IMR-90 (cell line): ENCODE data around the gene NUP210. TPM values are rescaled to one million over a fixed set of nuclear protein-coding genes. Genes with fewer than 3 reads are reported as not detected.

ENCODE experiments used
- ATAC-seq: fragments of 200-7000 bp; cut with Tn5 transposase; 2 replicates; pipeline ENCODE4 v1.9.1; 2020; ENCODE audit warnings: low read depth, mild to moderate bottlenecking, moderate library complexity
- BruUV-seq: library from RNA; stranded (reverse); fragments of 400-500 nt; replicated peaks from 2 replicates; lab custom pipeline; 2021; lab: Mats Ljungman, UMichigan
- CTCF ChIA-PET: fragments of 300-600 bp; formaldehyde crosslinking; extraction: SDS; loops from one replicate; lab custom pipeline; 2021; ENCODE audit warnings: antibody characterized with exemption; lab: Yijun Ruan, JAX
- POLR2A ChIA-PET: fragments of 300-600 bp; sonication (Branson Sonifier 250); formaldehyde crosslinking; loops from one replicate; lab custom pipeline; 2022; ENCODE audit warnings: antibody characterized with exemption; ENCODE audit not compliant: unreplicated experiment; lab: Charles Lee
- DNase-seq: peaks from one replicate; pipeline ENCODE4 v3.0.0; 2013
- H2AFZ ChIP-seq: replicated peaks from 2 replicates; pipeline ENCODE3; 2013; ENCODE audit warnings: low read length, mild to moderate bottlenecking; ENCODE audit not compliant: poor library complexity
- H2AK5ac ChIP-seq: 2 replicates; pipeline ENCODE4 v1.6.1; 2013; ENCODE audit warnings: low read depth, low read length, inconsistent platforms
- H2AK9ac ChIP-seq: replicated peaks from 2 replicates; pipeline ENCODE3; 2013; ENCODE audit warnings: mild to moderate bottlenecking, low read depth, low read length, moderate library complexity; ENCODE audit not compliant: poor library complexity
- H2BK120ac ChIP-seq: 2 replicates; pipeline ENCODE4 v1.6.1; 2013; ENCODE audit warnings: low read depth, low read length, inconsistent platforms
- H2BK15ac ChIP-seq: 3 replicates; pipeline ENCODE4 v1.6.1; 2013; ENCODE audit warnings: low read depth, low read length, inconsistent platforms
- H2BK20ac ChIP-seq: 2 replicates; pipeline ENCODE4 v1.6.1; 2013; ENCODE audit warnings: low read depth, mild to moderate bottlenecking, inconsistent platforms, low read length, moderate library complexity
- H2BK5ac ChIP-seq: 2 replicates; pipeline ENCODE4 v1.6.1; 2013; ENCODE audit warnings: mild to moderate bottlenecking, low read depth, low read length, inconsistent platforms; ENCODE audit not compliant: poor library complexity, severe bottlenecking
- H3K14ac ChIP-seq: replicated peaks from 2 replicates; pipeline ENCODE4 v1.6.1; 2013; ENCODE audit warnings: low read depth, low read length, inconsistent platforms
- H3K18ac ChIP-seq: 2 replicates; pipeline ENCODE4 v1.6.1; 2013; ENCODE audit warnings: low read depth, low read length, control low read depth
- H3K23ac ChIP-seq: 2 replicates; pipeline ENCODE4 v1.6.1; 2013; ENCODE audit warnings: low read depth, low read length, inconsistent platforms
- H3K27ac ChIP-seq: 2 replicates; pipeline ENCODE4 v1.5.1; 2013; ENCODE audit warnings: mild to moderate bottlenecking, control low read depth, low read length; ENCODE audit not compliant: insufficient read depth
- H3K27me3 ChIP-seq: 2 replicates; pipeline ENCODE4 v1.6.1; 2013; ENCODE audit warnings: low read length; ENCODE audit not compliant: control insufficient read depth, insufficient read depth
- H3K36me3 ChIP-seq: 2 replicates; pipeline ENCODE4 v1.6.1; 2013; ENCODE audit warnings: low read length, mixed read lengths; ENCODE audit not compliant: control insufficient read depth, insufficient read depth
- H3K4ac ChIP-seq: 2 replicates; pipeline ENCODE4 v1.6.1; 2013; ENCODE audit warnings: low read depth, low read length, inconsistent platforms
- H3K4me1 ChIP-seq: 2 replicates; pipeline ENCODE4 v1.6.1; 2013; ENCODE audit warnings: low read length, mixed read lengths; ENCODE audit not compliant: control insufficient read depth, insufficient read depth
- H3K4me2 ChIP-seq: 2 replicates; pipeline ENCODE4 v1.6.1; 2013; ENCODE audit warnings: low read depth, mild to moderate bottlenecking, control low read depth, low read length, moderate library complexity
- H3K4me3 ChIP-seq: 2 replicates; pipeline ENCODE4 v1.5.1; 2013; ENCODE audit warnings: low read depth, mild to moderate bottlenecking, control low read depth, low read length, moderate library complexity; ENCODE audit not compliant: insufficient read depth
- H3K56ac ChIP-seq: 2 replicates; pipeline ENCODE4 v1.6.1; 2013; ENCODE audit warnings: low read length, inconsistent platforms; ENCODE audit not compliant: insufficient read depth; ENCODE audit errors: extremely low read depth
- H3K79me1 ChIP-seq, 2 experiments: 2 replicates each; pipeline ENCODE4 v1.6.1; 2013; ENCODE audit warnings: low read length in 2 of 2, inconsistent platforms in 1 of 2, low read depth in 1 of 2
- H3K9ac ChIP-seq: 2 replicates; pipeline ENCODE4 v1.6.1; 2013; ENCODE audit warnings: low read depth, low read length, control low read depth
- H3K9me1 ChIP-seq: 2 replicates; pipeline ENCODE4 v1.6.1; 2013; ENCODE audit warnings: low read length, inconsistent platforms; ENCODE audit not compliant: insufficient read depth
- H3K9me3 ChIP-seq: 2 replicates; pipeline ENCODE4 v1.6.1; 2013; ENCODE audit warnings: low read length; ENCODE audit not compliant: control insufficient read depth, insufficient read depth
- H4K20me1 ChIP-seq: 2 replicates; pipeline ENCODE4 v1.6.1; 2013; ENCODE audit warnings: low read length, inconsistent platforms; ENCODE audit not compliant: insufficient read depth
- H4K5ac ChIP-seq: 2 replicates; pipeline ENCODE4 v1.6.1; 2013; ENCODE audit warnings: mild to moderate bottlenecking, low read depth, low read length, control low read depth
- H4K8ac ChIP-seq, 2 experiments: 2 replicates each; pipeline ENCODE4 v1.6.1; 2013; ENCODE audit warnings: low read depth in 2 of 2, low read length in 2 of 2, control low read depth in 1 of 2, inconsistent platforms in 1 of 2
- H4K91ac ChIP-seq: 2 replicates; pipeline ENCODE4 v1.6.1; 2013; ENCODE audit warnings: low read depth, low read length, inconsistent platforms; ENCODE audit not compliant: insufficient read depth
- BHLHE40 ChIP-seq: fragments of 150-350 bp; IDR thresholded peaks from 2 replicates; pipeline ENCODE4 v1.6.1; 2016; ENCODE audit warnings: mild to moderate bottlenecking, low read depth, low read length
- CEBPB ChIP-seq: IDR thresholded peaks from 2 replicates; pipeline ENCODE4 v1.6.1; 2012; ENCODE audit warnings: low read depth, low read length, improper control_type of control experiment
- CHD1 ChIP-seq: IDR thresholded peaks from 2 replicates; pipeline ENCODE4 v1.6.1; 2012; ENCODE audit warnings: low read depth, low read length, improper control_type of control experiment
- FOS ChIP-seq: fragments of 150-350 bp; IDR thresholded peaks from 2 replicates; pipeline ENCODE4 v1.6.1; 2016; ENCODE audit warnings: low read depth, low read length
- MAFK ChIP-seq: IDR thresholded peaks from 2 replicates; pipeline ENCODE4 v1.6.1; 2012; ENCODE audit warnings: low read depth, low read length, improper control_type of control experiment
- MAZ ChIP-seq: IDR thresholded peaks from 2 replicates; pipeline ENCODE4 v1.6.1; 2012; ENCODE audit warnings: low read depth, mild to moderate bottlenecking, low read length, improper control_type of control experiment, moderate library complexity, borderline replicate concordance
- MXI1 ChIP-seq: IDR thresholded peaks from 2 replicates; pipeline ENCODE4 v1.6.1; 2012; ENCODE audit warnings: low read depth, mild to moderate bottlenecking, low read length, moderate library complexity, borderline replicate concordance
- NFE2L2 ChIP-seq: fragments of 150-350 bp; IDR thresholded peaks from 2 replicates; pipeline ENCODE4 v1.6.1; 2016; ENCODE audit warnings: low read depth, mild to moderate bottlenecking, low read length
- POLR2A ChIP-seq: IDR thresholded peaks from 2 replicates; pipeline ENCODE4 v1.6.1; 2012; ENCODE audit warnings: mild to moderate bottlenecking, low read depth, low read length
- RAD21 ChIP-seq: IDR thresholded peaks from 2 replicates; pipeline ENCODE4 v1.6.1; 2012; ENCODE audit warnings: low read length, improper control_type of control experiment
- RCOR1 ChIP-seq: IDR thresholded peaks from 2 replicates; pipeline ENCODE4 v1.6.1; 2012; ENCODE audit warnings: mild to moderate bottlenecking, low read length, improper control_type of control experiment; ENCODE audit not compliant: insufficient replicate concordance
- RFX5 ChIP-seq: IDR thresholded peaks from 2 replicates; pipeline ENCODE4 v1.8.0; 2012; ENCODE audit warnings: low read depth, mild to moderate bottlenecking, low read length, moderate library complexity
- SMC3 ChIP-seq: fragments of 150-350 bp; IDR thresholded peaks from 2 replicates; pipeline ENCODE4 v1.6.1; 2016; ENCODE audit warnings: low read depth, mild to moderate bottlenecking, antibody characterized with exemption, low read length, moderate library complexity
- WGBS, 2 experiments: methylation state at CpG; one replicate each; pipeline versions ENCODE4 v1.1.5 to v1.1.7; 2013; ENCODE audit warnings: missing lambda C conversion rate in 2 of 2; ENCODE audit not compliant: insufficient read length in 1 of 2; ENCODE audit errors: extremely low coverage in 2 of 2; 5-methylcytosine and 5-hydroxymethylcytosine counted together
- dilution Hi-C: fragments of 300-500 bp; cut with HindIII; formaldehyde crosslinking; loops from one replicate; pipeline ENCODE4 v1.14.3; 2018; ENCODE audit warnings: low sequenced_read_pairs; ENCODE audit not compliant: unreplicated experiment
- in situ Hi-C: fragments of 300-500 bp; cut with MboI; formaldehyde crosslinking; loops from 3 replicates; pipeline ENCODE4 v1.14.3; 2019; ENCODE audit warnings: low sequenced_read_pairs, inconsistent platforms, mixed read lengths
- intact Hi-C: fragments of 100-400 bp; cut with micrococcal nuclease; formaldehyde crosslinking; loops from 2 replicates; pipeline ENCODE4 v1.10.0; 2022
- polyA plus RNA-seq, 3 experiments: library from polyadenylated mRNA; depleted of rRNA; stranded (reverse); fragments of >200 nt; gene quantifications; 2 replicates each; pipeline ENCODE4 v1.2.3, GENCODE V29; 2012; ENCODE audit warnings: low replicate concordance in 1 of 3
- total RNA-seq: library from RNA; depleted of rRNA; stranded (reverse); fragments of >200 nt; gene quantifications from 2 replicates; pipeline ENCODE4 v1.2.3, GENCODE V29; 2012
- TF ChIP-seq, protein P1 (sequence below): fragments of 150-350 bp; IDR thresholded peaks from 2 replicates; pipeline ENCODE4 v1.6.1; 2017; ENCODE audit warnings: mild to moderate bottlenecking, antibody characterized with exemption, low read length, low read depth
- TF ChIP-seq, protein P2 (sequence below): fragments of 150-350 bp; IDR thresholded peaks from 2 replicates; pipeline ENCODE4 v1.6.1; 2016; ENCODE audit warnings: low read depth, mild to moderate bottlenecking, low read length, moderate library complexity, borderline replicate concordance
- TF ChIP-seq, protein P3 (sequence below): conservative IDR thresholded peaks from 2 replicates; pipeline ENCODE4 v1.5.1; 2012; ENCODE audit warnings: mild to moderate bottlenecking, low read depth, low read length, improper control_type of control experiment

Gene NUP210
- total and polyA plus RNA-seq, 2 of the 4 experiments (the other 2 are of a cell fraction) = under 0.01 to 0.03 TPM

DNA sequence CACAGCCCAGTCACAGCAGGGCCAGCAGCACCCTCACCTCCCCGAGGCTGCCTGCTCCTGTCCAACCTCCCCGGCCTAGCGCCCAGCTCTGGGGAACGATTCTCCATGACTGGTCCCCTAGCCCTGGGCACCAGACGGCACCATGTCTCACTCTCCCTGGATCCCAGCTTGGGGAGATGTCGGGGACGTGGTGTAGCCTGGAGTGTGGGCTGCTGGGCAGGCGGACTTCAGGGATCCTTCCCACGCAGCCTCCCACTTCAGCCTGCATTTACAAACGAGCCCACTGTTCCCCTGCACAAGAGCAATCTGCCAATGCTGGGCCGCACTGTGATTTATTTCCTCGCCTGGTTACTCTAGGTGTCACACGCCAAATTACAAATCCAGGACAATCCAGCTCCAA, 31.3 kb downstream of the NUP210 start:
- POLR2A ChIA-PET = no interaction called here
- ATAC-seq = no peak

More for the DNA sequence above, 31.3 kb downstream of the NUP210 start:
- Histone ChIP-seq H3K4me1 (peaks cover 2% of the 10 kb centered on the region; the same call in 1 of the 2 replicates), H3K4ac (no peak overlapping the region), H3K14ac (no peak overlapping the region), H3K9me1 (no peaks in the 10 kb centered on the region), H3K9ac (no peak overlapping the region), H2BK20ac (no peak overlapping the region), H3K36me3 (no peaks in the 10 kb centered on the region), H3K79me1 (no peaks in the 10 kb centered on the region), H2AK9ac (no peak overlapping the region), H3K18ac (no peak overlapping the region), H3K9me3 (no peaks in the 10 kb centered on the region), H2BK15ac (no peak overlapping the region), H4K20me1 (no peaks in the 10 kb centered on the region), H3K27me3 (peaks cover 16% of the 10 kb centered on the region; the same call in 1 of the 2 replicates), H3K23ac (no peak overlapping the region), H2BK120ac (no peak overlapping the region), H3K56ac (no peak overlapping the region), H3K4me2 (no peak overlapping the region), H4K8ac (no peak overlapping the region), H3K27ac (no peak overlapping the region), H4K91ac (no peak overlapping the region), H4K5ac (no peak overlapping the region), H2BK5ac (no peak overlapping the region), H3K4me3 (no peak overlapping the region), H2AFZ (no peak overlapping the region), H2AK5ac (no peak overlapping the region)
- dilution Hi-C loops = no loop called here
- intact Hi-C loops = no loop called here
- CTCF ChIA-PET = no interaction called here
- no peak for TF ChIP-seq POLR2A
- no peak for TF ChIP-seq CEBPB
- TF ChIP-seq, protein P1, sequence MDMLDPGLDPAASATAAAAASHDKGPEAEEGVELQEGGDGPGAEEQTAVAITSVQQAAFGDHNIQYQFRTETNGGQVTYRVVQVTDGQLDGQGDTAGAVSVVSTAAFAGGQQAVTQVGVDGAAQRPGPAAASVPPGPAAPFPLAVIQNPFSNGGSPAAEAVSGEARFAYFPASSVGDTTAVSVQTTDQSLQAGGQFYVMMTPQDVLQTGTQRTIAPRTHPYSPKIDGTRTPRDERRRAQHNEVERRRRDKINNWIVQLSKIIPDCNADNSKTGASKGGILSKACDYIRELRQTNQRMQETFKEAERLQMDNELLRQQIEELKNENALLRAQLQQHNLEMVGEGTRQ = no peak
- no peak for TF ChIP-seq RFX5
- no peak for TF ChIP-seq BHLHE40
- no peak for TF ChIP-seq RAD21
- no peak for TF ChIP-seq SMC3
- no peak for TF ChIP-seq FOS
- no peak for TF ChIP-seq NFE2L2
- TF ChIP-seq MXI1 = no peak
- TF ChIP-seq MAFK = no peak
- TF ChIP-seq CHD1 = no peak
- TF ChIP-seq, protein P2, sequence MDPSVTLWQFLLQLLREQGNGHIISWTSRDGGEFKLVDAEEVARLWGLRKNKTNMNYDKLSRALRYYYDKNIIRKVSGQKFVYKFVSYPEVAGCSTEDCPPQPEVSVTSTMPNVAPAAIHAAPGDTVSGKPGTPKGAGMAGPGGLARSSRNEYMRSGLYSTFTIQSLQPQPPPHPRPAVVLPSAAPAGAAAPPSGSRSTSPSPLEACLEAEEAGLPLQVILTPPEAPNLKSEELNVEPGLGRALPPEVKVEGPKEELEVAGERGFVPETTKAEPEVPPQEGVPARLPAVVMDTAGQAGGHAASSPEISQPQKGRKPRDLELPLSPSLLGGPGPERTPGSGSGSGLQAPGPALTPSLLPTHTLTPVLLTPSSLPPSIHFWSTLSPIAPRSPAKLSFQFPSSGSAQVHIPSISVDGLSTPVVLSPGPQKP = no peak
- no peak for TF ChIP-seq MAZ
- no peak for TF ChIP-seq RCOR1
- TF ChIP-seq, protein P3, sequence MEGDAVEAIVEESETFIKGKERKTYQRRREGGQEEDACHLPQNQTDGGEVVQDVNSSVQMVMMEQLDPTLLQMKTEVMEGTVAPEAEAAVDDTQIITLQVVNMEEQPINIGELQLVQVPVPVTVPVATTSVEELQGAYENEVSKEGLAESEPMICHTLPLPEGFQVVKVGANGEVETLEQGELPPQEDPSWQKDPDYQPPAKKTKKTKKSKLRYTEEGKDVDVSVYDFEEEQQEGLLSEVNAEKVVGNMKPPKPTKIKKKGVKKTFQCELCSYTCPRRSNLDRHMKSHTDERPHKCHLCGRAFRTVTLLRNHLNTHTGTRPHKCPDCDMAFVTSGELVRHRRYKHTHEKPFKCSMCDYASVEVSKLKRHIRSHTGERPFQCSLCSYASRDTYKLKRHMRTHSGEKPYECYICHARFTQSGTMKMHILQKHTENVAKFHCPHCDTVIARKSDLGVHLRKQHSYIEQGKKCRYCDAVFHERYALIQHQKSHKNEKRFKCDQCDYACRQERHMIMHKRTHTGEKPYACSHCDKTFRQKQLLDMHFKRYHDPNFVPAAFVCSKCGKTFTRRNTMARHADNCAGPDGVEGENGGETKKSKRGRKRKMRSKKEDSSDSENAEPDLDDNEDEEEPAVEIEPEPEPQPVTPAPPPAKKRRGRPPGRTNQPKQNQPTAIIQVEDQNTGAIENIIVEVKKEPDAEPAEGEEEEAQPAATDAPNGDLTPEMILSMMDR = no peak
- BruUV-seq = no TSS peak
- in situ Hi-C loops = no loop called here
- WGBS, 2 experiments = 100% methylated on average over 2 of the region's 13 CpGs; no CpG with 5 or more reads in 1 of the 2 experiments
- no peak for DNase-seq
